ENCODE results near the gene SEC23IP.
"Not testable (repeated sequence)": the region's sequence is repeated elsewhere in the genome, so short reads cannot be mapped to it uniquely, and the experiment has no call there.

DNA sequence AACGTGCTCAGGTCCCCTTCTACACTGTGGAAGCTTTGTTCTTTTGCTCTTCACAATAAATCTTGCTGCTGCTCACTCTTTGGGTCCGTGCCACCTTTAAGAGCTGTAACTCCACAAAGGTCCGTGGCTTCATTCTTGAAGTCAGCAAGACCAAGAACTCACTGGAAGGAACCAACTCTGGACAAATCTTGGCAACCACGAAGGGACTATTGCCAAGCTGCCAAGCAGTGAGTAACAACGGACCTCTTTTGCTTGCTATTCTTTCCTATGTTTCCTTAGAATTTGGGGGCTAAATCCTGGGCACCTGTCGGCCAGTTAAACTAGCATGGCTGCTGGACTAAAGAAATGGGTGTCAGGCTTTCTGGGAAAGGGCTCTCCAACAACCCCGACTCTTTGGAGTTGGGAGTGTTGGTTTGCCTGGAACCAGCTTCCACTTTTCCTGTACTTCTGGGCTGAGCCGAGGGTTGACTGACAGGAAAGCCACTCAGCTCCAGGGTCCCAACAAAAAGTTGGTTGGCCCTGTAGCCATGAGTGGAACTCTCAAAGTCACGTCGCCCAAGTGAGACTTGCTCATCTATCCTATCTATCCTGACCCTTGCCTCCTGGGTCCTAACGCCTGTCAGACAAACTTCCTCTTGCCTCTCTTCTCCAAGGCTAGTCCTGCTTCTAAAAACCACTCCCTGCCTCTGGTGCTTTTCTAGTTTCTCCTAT, 8.5 kb upstream of the SEC23IP start:
- TF ChIP-seq, protein P1, sequence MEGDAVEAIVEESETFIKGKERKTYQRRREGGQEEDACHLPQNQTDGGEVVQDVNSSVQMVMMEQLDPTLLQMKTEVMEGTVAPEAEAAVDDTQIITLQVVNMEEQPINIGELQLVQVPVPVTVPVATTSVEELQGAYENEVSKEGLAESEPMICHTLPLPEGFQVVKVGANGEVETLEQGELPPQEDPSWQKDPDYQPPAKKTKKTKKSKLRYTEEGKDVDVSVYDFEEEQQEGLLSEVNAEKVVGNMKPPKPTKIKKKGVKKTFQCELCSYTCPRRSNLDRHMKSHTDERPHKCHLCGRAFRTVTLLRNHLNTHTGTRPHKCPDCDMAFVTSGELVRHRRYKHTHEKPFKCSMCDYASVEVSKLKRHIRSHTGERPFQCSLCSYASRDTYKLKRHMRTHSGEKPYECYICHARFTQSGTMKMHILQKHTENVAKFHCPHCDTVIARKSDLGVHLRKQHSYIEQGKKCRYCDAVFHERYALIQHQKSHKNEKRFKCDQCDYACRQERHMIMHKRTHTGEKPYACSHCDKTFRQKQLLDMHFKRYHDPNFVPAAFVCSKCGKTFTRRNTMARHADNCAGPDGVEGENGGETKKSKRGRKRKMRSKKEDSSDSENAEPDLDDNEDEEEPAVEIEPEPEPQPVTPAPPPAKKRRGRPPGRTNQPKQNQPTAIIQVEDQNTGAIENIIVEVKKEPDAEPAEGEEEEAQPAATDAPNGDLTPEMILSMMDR (IDR thresholded peaks at IDR 0.05): not testable (repeated sequence)
- TF ChIP-seq EZH2phosphoT487 (IDR thresholded peaks at IDR 0.05): not testable (repeated sequence)
